SK-N-SH treated with all-trans-retinoic acid at 6 μM for 48 hours (cell line): ENCODE results near the gene EIF4EBP3.

ENCODE experiments used
- ATAC-seq: fragments of 200-7000 bp; cut with Tn5 transposase; 3 replicates; pipeline ENCODE4 v1.9.1; 2020; ENCODE audit warnings: mild to moderate bottlenecking, moderate library complexity
- ARNTL ChIP-seq: fragments of 450-650 bp; formaldehyde crosslinking; IDR thresholded peaks from 2 replicates; pipeline ENCODE4 v1.5.0; 2020; ENCODE audit warnings: low read depth, mild to moderate bottlenecking, moderate library complexity, borderline replicate concordance
- BACH2 ChIP-seq: fragments of 250-450 bp; sonication (Bioruptor Pico); IDR thresholded peaks from 2 replicates; pipeline ENCODE4 v1.9.0; 2021; ENCODE audit warnings: mild to moderate bottlenecking, borderline replicate concordance
- CSDC2 ChIP-seq: fragments of 250-450 bp; sonication (Bioruptor Pico); IDR thresholded peaks from 2 replicates; pipeline ENCODE4 v1.5.0; 2020; ENCODE audit warnings: mild to moderate bottlenecking, moderate library complexity
- ESRRG ChIP-seq: fragments of 250-450 bp; sonication (Bioruptor Pico); IDR thresholded peaks from 2 replicates; pipeline ENCODE4 v1.6.1; 2021; ENCODE audit warnings: mild to moderate bottlenecking
- GLIS3 ChIP-seq: fragments of 250-450 bp; sonication (Bioruptor Pico); IDR thresholded peaks from 2 replicates; pipeline ENCODE4 v1.5.0; 2020; ENCODE audit warnings: mild to moderate bottlenecking, moderate library complexity
- OSR1 ChIP-seq: fragments of 250-450 bp; sonication (Bioruptor Pico); IDR thresholded peaks from 2 replicates; pipeline ENCODE4 v1.8.0; 2022; ENCODE audit warnings: moderate library complexity, mild to moderate bottlenecking, inconsistent platforms
- PPARA ChIP-seq: fragments of 250-450 bp; sonication (Bioruptor Pico); IDR thresholded peaks from 2 replicates; pipeline ENCODE4 v1.5.0; 2020; ENCODE audit warnings: mild to moderate bottlenecking, borderline replicate concordance
- SNAI2 ChIP-seq: fragments of 250-450 bp; sonication (Bioruptor Pico); IDR thresholded peaks from 2 replicates; pipeline ENCODE4 v1.5.0; 2020; ENCODE audit warnings: mild to moderate bottlenecking, moderate library complexity
- TOX ChIP-seq: fragments of 250-450 bp; sonication (Bioruptor Pico); IDR thresholded peaks from 2 replicates; pipeline ENCODE4 v1.8.0; 2021; ENCODE audit warnings: mild to moderate bottlenecking, moderate library complexity, borderline replicate concordance
- ZC3H10 ChIP-seq: fragments of 250-450 bp; sonication (Bioruptor Pico); IDR thresholded peaks from 2 replicates; pipeline ENCODE4 v1.5.1; 2021; ENCODE audit warnings: mild to moderate bottlenecking, moderate library complexity
- ZFP30 ChIP-seq: fragments of 450-650 bp; formaldehyde crosslinking; IDR thresholded peaks from 2 replicates; pipeline ENCODE4 v1.5.0; 2022; ENCODE audit warnings: mild to moderate bottlenecking, moderate library complexity
- ZNF565 ChIP-seq: fragments of 450-650 bp; formaldehyde crosslinking; conservative IDR thresholded peaks from 2 replicates; pipeline ENCODE4 v1.5.0; 2020; ENCODE audit warnings: low read depth, mild to moderate bottlenecking, moderate library complexity
- ZNF8 ChIP-seq: fragments of 450-650 bp; formaldehyde crosslinking; IDR thresholded peaks from 2 replicates; pipeline ENCODE4 v1.5.0; 2020; ENCODE audit warnings: mild to moderate bottlenecking, moderate library complexity
- TF ChIP-seq, protein P1 (sequence below): fragments of 250-450 bp; sonication (Bioruptor Pico); IDR thresholded peaks from 2 replicates; pipeline ENCODE4 v1.5.0; 2020; ENCODE audit warnings: mild to moderate bottlenecking, moderate library complexity
- TF ChIP-seq, protein P2 (sequence below): fragments of 250-450 bp; sonication (Bioruptor Pico); IDR thresholded peaks from 2 replicates; pipeline ENCODE4 v1.8.0; 2021; ENCODE audit warnings: low read depth, mild to moderate bottlenecking, moderate library complexity, borderline replicate concordance
- TF ChIP-seq, protein P3 (sequence below): fragments of 250-450 bp; sonication (Bioruptor Pico); IDR thresholded peaks from 2 replicates; pipeline ENCODE4 v1.5.1; 2020; ENCODE audit warnings: low read depth, mild to moderate bottlenecking, moderate library complexity

Gene EIF4EBP3

DNA sequence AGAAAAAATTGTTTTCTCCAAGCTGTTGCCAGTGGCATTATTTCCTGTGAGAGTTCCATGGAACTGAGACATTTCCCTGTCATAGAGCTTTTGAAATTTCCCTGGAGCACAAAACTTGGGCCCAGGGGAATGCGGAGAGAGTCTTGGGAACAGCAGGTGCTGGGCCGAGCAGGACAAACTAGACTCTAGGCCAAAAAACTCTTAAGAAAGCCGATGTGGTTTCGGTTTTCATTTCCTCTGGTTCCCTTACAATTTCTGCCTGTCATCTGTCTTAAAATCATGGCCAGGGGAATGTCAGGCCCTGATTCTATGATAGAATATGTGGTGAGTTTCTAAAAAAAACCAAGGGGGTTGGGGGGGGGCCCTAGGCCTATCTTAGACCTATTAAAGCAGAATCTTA lies 21.7 kb downstream of the EIF4EBP3 start:
- TF ChIP-seq GLIS3 (CRISPR knock-in tag) (no peak), TOX (no peak)
- TF ChIP-seq, all 23 proteins: peak for 0
- ATAC-seq = no peak

DNA sequence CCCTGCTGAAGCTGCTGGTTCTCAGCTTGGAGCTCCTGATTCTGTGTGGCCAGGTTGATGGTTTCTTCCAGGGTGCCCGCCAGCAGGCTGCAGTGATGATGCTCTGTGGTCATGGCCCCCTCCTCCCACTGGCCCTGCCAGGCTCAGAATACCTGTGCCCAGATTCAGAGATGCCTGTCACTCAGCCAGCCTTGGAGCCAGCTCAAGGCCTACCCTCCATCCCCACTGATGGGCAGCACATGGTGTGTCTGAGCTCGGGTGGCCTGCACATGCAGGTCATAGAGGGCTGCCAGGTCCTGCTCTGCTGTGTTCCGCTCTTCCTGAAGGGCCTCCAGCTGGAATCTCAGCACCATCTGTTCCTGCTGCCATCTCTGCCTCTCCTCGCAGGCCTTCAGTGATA lies 22.6 kb downstream of the EIF4EBP3 start:
- TF ChIP-seq, protein P1, sequence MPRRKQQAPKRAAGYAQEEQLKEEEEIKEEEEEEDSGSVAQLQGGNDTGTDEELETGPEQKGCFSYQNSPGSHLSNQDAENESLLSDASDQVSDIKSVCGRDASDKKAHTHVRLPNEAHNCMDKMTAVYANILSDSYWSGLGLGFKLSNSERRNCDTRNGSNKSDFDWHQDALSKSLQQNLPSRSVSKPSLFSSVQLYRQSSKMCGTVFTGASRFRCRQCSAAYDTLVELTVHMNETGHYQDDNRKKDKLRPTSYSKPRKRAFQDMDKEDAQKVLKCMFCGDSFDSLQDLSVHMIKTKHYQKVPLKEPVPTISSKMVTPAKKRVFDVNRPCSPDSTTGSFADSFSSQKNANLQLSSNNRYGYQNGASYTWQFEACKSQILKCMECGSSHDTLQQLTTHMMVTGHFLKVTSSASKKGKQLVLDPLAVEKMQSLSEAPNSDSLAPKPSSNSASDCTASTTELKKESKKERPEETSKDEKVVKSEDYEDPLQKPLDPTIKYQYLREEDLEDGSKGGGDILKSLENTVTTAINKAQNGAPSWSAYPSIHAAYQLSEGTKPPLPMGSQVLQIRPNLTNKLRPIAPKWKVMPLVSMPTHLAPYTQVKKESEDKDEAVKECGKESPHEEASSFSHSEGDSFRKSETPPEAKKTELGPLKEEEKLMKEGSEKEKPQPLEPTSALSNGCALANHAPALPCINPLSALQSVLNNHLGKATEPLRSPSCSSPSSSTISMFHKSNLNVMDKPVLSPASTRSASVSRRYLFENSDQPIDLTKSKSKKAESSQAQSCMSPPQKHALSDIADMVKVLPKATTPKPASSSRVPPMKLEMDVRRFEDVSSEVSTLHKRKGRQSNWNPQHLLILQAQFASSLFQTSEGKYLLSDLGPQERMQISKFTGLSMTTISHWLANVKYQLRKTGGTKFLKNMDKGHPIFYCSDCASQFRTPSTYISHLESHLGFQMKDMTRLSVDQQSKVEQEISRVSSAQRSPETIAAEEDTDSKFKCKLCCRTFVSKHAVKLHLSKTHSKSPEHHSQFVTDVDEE = no peak
- no peak for ATAC-seq

DNA sequence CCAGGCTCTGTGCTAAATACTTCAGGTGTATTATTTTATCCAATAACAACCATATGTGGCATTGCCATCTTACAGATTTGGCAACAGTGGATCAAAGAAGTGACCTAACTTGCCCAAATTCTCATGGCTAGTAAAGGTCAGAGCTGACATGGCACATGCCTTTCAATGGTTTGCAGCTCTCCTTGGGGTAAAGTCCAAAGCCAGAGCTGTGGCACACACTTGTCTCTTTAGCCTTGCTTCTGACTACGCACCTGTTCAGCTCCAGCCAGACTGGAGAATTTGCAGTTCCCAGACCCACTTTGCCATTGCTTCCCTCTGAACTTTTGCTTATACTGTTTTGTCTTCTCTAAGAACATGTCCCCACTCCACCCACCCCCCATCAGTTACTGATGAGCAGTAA lies 23.0 kb downstream of the EIF4EBP3 start:
- TF ChIP-seq CSDC2 = no peak
- TF ChIP-seq ESRRG (CRISPR knock-in tag) = no peak
- TF ChIP-seq BACH2 (CRISPR knock-in tag) = no peak
- no peak for TF ChIP-seq PPARA (CRISPR knock-in tag)
- TF ChIP-seq ZNF565 = no peak
- TF ChIP-seq, protein P1 = no peak
- TF ChIP-seq OSR1 (CRISPR knock-in tag) = no peak
- TF ChIP-seq ARNTL (CRISPR knock-in tag) = no peak
- no peak for ATAC-seq

DNA sequence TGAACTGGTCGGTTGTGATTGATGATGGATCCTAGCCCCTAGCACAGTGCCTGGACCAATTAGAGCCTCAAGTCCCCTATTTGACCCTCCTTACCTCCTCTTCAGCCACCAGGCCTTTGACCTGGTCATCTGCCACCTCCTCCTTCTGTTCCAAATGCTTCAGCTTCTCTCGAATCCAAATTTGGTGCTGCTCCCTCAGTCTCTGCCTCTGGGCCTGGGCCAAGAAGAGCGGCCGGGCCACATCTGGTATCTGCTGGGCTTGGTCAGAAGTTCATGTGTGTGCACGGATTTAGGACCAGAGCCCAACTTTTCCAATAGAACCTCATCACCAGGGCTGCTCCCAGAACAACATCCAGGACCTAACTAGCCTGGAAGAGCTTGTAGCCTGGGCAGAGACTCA lies 23.6 kb downstream of the EIF4EBP3 start:
- TF ChIP-seq ZNF8 (CRISPR knock-in tag) (no peak), BACH2 (CRISPR knock-in tag) (no peak), SNAI2 (no peak), ZFP30 (CRISPR knock-in tag) (no peak)
- TF ChIP-seq, protein P2, sequence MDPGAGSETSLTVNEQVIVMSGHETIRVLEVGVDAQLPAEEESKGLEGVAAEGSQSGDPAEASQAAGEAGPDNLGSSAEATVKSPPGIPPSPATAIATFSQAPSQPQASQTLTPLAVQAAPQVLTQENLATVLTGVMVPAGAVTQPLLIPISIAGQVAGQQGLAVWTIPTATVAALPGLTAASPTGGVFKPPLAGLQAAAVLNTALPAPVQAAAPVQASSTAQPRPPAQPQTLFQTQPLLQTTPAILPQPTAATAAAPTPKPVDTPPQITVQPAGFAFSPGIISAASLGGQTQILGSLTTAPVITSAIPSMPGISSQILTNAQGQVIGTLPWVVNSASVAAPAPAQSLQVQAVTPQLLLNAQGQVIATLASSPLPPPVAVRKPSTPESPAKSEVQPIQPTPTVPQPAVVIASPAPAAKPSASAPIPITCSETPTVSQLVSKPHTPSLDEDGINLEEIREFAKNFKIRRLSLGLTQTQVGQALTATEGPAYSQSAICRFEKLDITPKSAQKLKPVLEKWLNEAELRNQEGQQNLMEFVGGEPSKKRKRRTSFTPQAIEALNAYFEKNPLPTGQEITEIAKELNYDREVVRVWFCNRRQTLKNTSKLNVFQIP (CRISPR knock-in tag) = no peak
- TF ChIP-seq, protein P3, sequence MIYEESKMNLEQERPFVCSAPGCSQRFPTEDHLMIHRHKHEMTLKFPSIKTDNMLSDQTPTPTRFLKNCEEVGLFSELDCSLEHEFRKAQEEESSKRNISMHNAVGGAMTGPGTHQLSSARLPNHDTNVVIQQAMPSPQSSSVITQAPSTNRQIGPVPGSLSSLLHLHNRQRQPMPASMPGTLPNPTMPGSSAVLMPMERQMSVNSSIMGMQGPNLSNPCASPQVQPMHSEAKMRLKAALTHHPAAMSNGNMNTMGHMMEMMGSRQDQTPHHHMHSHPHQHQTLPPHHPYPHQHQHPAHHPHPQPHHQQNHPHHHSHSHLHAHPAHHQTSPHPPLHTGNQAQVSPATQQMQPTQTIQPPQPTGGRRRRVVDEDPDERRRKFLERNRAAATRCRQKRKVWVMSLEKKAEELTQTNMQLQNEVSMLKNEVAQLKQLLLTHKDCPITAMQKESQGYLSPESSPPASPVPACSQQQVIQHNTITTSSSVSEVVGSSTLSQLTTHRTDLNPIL = no peak
- ATAC-seq = no peak

DNA sequence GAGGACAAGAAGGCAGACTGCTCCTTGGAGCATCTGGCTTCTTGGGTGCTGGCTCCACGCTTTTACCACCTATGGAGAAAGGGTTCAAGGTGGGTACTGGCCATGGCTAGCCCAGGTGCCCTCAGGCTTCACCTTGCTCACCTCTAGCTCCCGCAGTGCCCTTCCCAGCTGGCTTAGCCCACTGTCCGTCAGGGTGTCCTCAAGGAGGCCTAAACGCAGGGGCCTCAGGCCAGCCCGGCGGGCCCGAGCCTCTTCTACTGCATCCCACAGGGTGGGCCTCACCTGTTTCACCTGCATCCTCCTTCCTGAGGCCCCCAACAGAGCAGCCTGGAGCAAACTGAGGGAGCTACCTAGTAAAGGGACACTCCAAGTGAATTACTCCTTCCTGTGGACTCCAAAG lies 26.2 kb downstream of the EIF4EBP3 start:
- TF ChIP-seq ZC3H10 (CRISPR knock-in tag) = no peak
- TF ChIP-seq ZNF565 = no peak
- TF ChIP-seq OSR1 (CRISPR knock-in tag) = no peak
- TF ChIP-seq, protein P2 (CRISPR knock-in tag) = no peak
- ATAC-seq = no peak
